Sigmoid colon (tissue), 7 donors: ENCODE measurements around the gene LYSMD4. TPM values are rescaled to one million over a fixed set of nuclear protein-coding genes. Genes with fewer than 3 reads are reported as not detected.
A peak's percentile ranks its signal among the peaks of the same experiment; 100 is the strongest.

Source experiments
- DNase-seq: peaks from one replicate; pipeline ENCODE4 v3.0.0-alpha.2; 2019
- H3K27ac ChIP-seq, 4 donors: fragments of 200-600 bp; sonication (generic); one replicate each; pipeline ENCODE4 v1.5.1; 2016 to 2019; ENCODE audit warnings: mild to moderate bottlenecking in 1 of 4
- H3K27me3 ChIP-seq, 3 donors: fragments of 200-600 bp; sonication (generic); one replicate each; pipeline ENCODE4 v1.5.1; 2019; ENCODE audit warnings: mild to moderate bottlenecking in 1 of 3
- H3K36me3 ChIP-seq, 4 donors: fragments of 200-600 bp; sonication (generic); one replicate each; pipeline ENCODE4 v1.5.1; 2016 to 2019
- H3K4me1 ChIP-seq, 4 donors: fragments of 200-600 bp; sonication (generic); one replicate each; pipeline ENCODE4 v1.5.1; 2017 to 2019
- H3K4me3 ChIP-seq, 4 donors: fragments of 200-600 bp; sonication (generic); one replicate each; pipeline ENCODE4 v1.5.1; 2017 to 2019; ENCODE audit warnings: mild to moderate bottlenecking in 2 of 4, moderate library complexity in 1 of 4
- H3K9me3 ChIP-seq, 4 donors: fragments of 200-600 bp in 3 of 4; sonication (generic) in 3 of 4; one replicate each; pipeline versions ENCODE4 v1.5.1 to v1.6.1; 2013 to 2019
- CTCF ChIP-seq, 4 experiments: fragments of 450-650 bp in 3 of 4; fragments of 200-600 bp in 1 of 4; IDR thresholded peaks; one replicate each; pipeline ENCODE4 v1.5.1; 2016 to 2019; ENCODE audit warnings: antibody characterized with exemption in 4 of 4, mild to moderate bottlenecking in 3 of 4, moderate library complexity in 2 of 4
- EP300 ChIP-seq, 4 donors: sonication (generic); formaldehyde crosslinking; IDR thresholded peaks; one replicate each; pipeline ENCODE4 v1.6.1; 2017; ENCODE audit warnings: antibody characterized with exemption in 4 of 4
- POLR2A ChIP-seq, 2 donors: fragments of 450-650 bp; IDR thresholded peaks; one replicate each; pipeline ENCODE4 v1.6.1; 2016; ENCODE audit warnings: antibody characterized with exemption in 2 of 2, mild to moderate bottlenecking in 2 of 2, moderate library complexity in 2 of 2
- POLR2AphosphoS5 ChIP-seq, 4 donors: sonication (generic); formaldehyde crosslinking; IDR thresholded peaks; one replicate each; pipeline ENCODE4 v1.6.1; 2017; ENCODE audit warnings: antibody characterized with exemption in 4 of 4
- WGBS, 2 donors: extraction: QIAGEN DNeasy Blood & Tissue Kit; methylation state at CpG; one replicate each; pipeline ENCODE4 v1.1.7; 2013; 5-methylcytosine and 5-hydroxymethylcytosine counted together
- intact Hi-C: fragments of 100-400 bp; cut with DNase I; formaldehyde crosslinking; loops from one replicate; pipeline ENCODE4 v1.15.1; 2023
- polyA plus RNA-seq, 3 donors: library from polyadenylated mRNA; stranded (reverse); fragments of 200-250 nt; gene quantifications; one replicate each; pipeline ENCODE4 v1.2.3, GENCODE V29; 2013
- total RNA-seq, 4 donors: library from RNA; depleted of rRNA; stranded (reverse); fragments of >200 nt; gene quantifications; one replicate each; pipeline ENCODE4 v1.1.0, GENCODE V29; 2016
- donor health status: healthy with polysubstance abuse.
- donor health status: Bipolar disorder and iron deficiency.
- donor health status: healthy.

Gene LYSMD4
- total and polyA plus RNA-seq, 7 donors, result 5.1 to 15.3 (median 7.1) TPM

- H3K4me1 ChIP-seq, result peaks cover 0 to 22% (median 12%) of the 10 kb centered on the region in 4 donors
- TF ChIP-seq EP300 (IDR thresholded peaks at IDR 0.05) (no peak), CTCF (IDR thresholded peaks at IDR 0.05) (no peak), POLR2AphosphoS5 (IDR thresholded peaks at IDR 0.05) (no peak), POLR2A (IDR thresholded peaks at IDR 0.05) (no peak)
- H3K27me3 ChIP-seq, result no peaks in the 10 kb centered on the region
- intact Hi-C loops, result no loop called here
- H3K27ac ChIP-seq, result no peak overlapping the region
- no peaks in the 10 kb centered on the region for H3K9me3 ChIP-seq
- DNase-seq, result no peak
- H3K4me3 ChIP-seq, result no peak overlapping the region
- WGBS, 2 donors, result 62 to 86% methylated on average over 5 of the region's 5 CpGs
- H3K36me3 ChIP-seq, result peaks cover 0 to 15% (median 0%) of the 10 kb centered on the region in 4 donors
Measured at GRCh38 chr15:99719096-99719541, 14.1 kb downstream of the LYSMD4 start.

- Histone ChIP-seq H3K9me3 (no peaks in the 10 kb centered on the region), H3K27ac (no peak overlapping the region), H3K36me3 (peaks cover 0 to 22% (median 0%) of the 10 kb centered on the region in 4 donors), H3K4me3 (no peak overlapping the region), H3K27me3 (no peaks in the 10 kb centered on the region), H3K4me1 (peaks cover 0 to 22% (median 12%) of the 10 kb centered on the region in 4 donors)
- WGBS, 2 donors, result 79 to 85% methylated on average over 4 of the region's 4 CpGs
- peak in 2 of 4 donors; percentile 19 to 50 for TF ChIP-seq POLR2AphosphoS5 (IDR thresholded peaks at IDR 0.05)
- no peak for TF ChIP-seq CTCF (IDR thresholded peaks at IDR 0.05)
- no peak for DNase-seq
- intact Hi-C loops, result no loop called here
Measured at GRCh38 chr15:99718421-99718820, 14.8 kb downstream of the LYSMD4 start.

GRCh38 chr15:99717161-99718009 lies 15.9 kb downstream of the LYSMD4 start:
- Histone ChIP-seq H3K27ac (peak overlapping the region; percentile 44 to 73 (median 54)), H3K27me3 (no peaks in the 10 kb centered on the region), H3K4me1 (peaks cover 0 to 23% (median 12%) of the 10 kb centered on the region in 4 donors), H3K36me3 (peaks cover 0 to 33% (median 4%) of the 10 kb centered on the region in 4 donors), H3K4me3 (no peak overlapping the region), H3K9me3 (no peaks in the 10 kb centered on the region)
- WGBS, 2 donors, result 63 to 80% methylated on average over 19 of the region's 19 CpGs
- no peak for TF ChIP-seq EP300 (IDR thresholded peaks at IDR 0.05)
- peak in 1 of 4 donors; percentile 9 for TF ChIP-seq POLR2AphosphoS5 (IDR thresholded peaks at IDR 0.05)
- intact Hi-C loops, result no loop called here
- DNase-seq, result no peak

- Histone ChIP-seq H3K4me3 (no peak overlapping the region), H3K36me3 (peaks cover 0 to 40% (median 10%) of the 10 kb centered on the region in 4 donors)
- intact Hi-C loops, result no loop called here
Measured at GRCh38 chr15:99716540-99717095, 16.6 kb downstream of the LYSMD4 start.

More at GRCh38 chr15:99716540-99717095, 16.6 kb downstream of the LYSMD4 start:
- no peak for TF ChIP-seq CTCF (IDR thresholded peaks at IDR 0.05)
- TF ChIP-seq POLR2A (IDR thresholded peaks at IDR 0.05), result no peak
- no peak for TF ChIP-seq EP300 (IDR thresholded peaks at IDR 0.05)
- TF ChIP-seq POLR2AphosphoS5 (IDR thresholded peaks at IDR 0.05), result no peak
- Histone ChIP-seq H3K27me3 (no peaks in the 10 kb centered on the region), H3K4me1 (peaks cover 0 to 31% (median 16%) of the 10 kb centered on the region in 4 donors), H3K9me3 (no peaks in the 10 kb centered on the region), H3K27ac (peak overlapping the region; percentile 44 to 73 (median 54))
- 86 to 93% methylated on average over 10 of the region's 10 CpGs for WGBS, 2 donors
- no peak for DNase-seq
